Retinal pigment epithelial cell (primary cell): ENCODE measurements around the gene KBTBD12.

ENCODE experiments used
- DNase-seq: peaks from one replicate; pipeline ENCODE4 v3.0.0-alpha.2; 2010; ENCODE audit warnings: low read depth
- H3K4me3 ChIP-seq: 2 replicates; pipeline ENCODE4 v1.5.1; 2011; ENCODE audit warnings: mild to moderate bottlenecking, low read length, control low read depth, moderate library complexity
- TF ChIP-seq, protein P1 (sequence below): conservative IDR thresholded peaks from 2 replicates; pipeline ENCODE4 v1.5.1; 2011; ENCODE audit warnings: low read depth, low read length, control low read depth, inconsistent platforms

KBTBD12 gene

DNA sequence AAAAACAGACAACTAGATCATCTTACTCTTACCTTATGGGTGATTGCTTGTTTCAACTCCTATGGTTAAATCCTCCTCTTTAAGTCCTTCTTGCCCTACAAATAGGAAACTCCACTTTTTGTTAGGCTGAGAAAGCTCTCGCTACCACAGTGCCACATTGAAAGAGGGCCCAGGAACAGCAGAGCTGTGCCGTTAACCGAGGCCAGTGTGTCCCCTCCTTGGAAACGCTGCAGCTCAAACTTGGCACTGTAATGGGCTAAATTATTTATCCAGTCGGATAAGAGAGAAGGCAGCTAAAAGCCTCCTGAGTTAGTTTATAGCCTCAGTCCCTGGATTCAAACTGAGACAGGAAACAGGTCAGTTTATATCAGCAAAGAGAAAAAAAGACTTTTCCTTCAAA, 46.1 kb downstream of the KBTBD12 start:
- TF ChIP-seq, protein P1, sequence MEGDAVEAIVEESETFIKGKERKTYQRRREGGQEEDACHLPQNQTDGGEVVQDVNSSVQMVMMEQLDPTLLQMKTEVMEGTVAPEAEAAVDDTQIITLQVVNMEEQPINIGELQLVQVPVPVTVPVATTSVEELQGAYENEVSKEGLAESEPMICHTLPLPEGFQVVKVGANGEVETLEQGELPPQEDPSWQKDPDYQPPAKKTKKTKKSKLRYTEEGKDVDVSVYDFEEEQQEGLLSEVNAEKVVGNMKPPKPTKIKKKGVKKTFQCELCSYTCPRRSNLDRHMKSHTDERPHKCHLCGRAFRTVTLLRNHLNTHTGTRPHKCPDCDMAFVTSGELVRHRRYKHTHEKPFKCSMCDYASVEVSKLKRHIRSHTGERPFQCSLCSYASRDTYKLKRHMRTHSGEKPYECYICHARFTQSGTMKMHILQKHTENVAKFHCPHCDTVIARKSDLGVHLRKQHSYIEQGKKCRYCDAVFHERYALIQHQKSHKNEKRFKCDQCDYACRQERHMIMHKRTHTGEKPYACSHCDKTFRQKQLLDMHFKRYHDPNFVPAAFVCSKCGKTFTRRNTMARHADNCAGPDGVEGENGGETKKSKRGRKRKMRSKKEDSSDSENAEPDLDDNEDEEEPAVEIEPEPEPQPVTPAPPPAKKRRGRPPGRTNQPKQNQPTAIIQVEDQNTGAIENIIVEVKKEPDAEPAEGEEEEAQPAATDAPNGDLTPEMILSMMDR, result no peak
- DNase-seq, result no peak
- no peak overlapping the region for H3K4me3 ChIP-seq

- TF ChIP-seq, protein P1, result no peak
- no peak for DNase-seq
Observed at GRCh38 chr3:127961963-127962362, 46.9 kb downstream of the KBTBD12 start.

DNA sequence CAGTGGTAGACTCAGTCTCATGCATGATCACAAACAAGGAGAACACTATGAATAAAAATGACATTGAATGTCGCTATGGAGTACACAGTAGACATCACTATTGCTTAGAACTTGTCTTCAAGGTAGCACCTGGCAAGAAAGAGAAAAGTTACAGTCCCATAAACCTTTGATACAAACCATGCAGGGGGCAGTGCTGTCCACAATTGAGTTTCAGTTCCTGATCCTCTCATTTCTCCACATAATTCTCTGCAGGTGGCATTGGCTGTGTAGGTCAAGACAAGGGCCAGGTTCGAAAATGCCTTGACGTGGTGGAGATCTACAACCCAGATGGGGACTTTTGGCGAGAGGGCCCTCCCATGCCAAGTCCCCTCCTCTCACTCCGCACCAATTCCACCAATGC, 47.9 kb downstream of the KBTBD12 start:
- DNase-seq, result no peak
- H3K4me3 ChIP-seq, result no peak overlapping the region
- TF ChIP-seq, protein P1, result no peak

More at GRCh38 chr3:127961963-127962362, 46.9 kb downstream of the KBTBD12 start:
- H3K4me3 ChIP-seq, result no peak overlapping the region

DNA sequence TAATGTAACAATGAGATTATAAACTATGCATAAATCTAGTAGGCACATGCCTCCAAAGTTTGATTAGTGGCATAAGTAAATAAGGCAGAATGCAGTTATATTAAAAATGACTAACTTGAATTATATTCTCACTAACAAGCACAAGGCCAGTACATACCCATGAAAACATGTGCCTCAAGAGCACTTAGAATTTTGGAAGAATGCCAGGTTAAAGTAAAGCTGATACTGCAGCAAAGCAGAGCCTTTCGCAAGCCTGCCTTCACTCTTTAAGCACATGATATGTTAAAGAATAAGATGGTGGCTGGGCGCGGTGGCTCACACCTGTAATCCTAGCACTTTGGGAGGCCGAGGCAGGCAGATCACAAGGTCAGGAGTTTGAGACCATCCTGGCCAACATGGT, 49.0 kb downstream of the KBTBD12 start:
- TF ChIP-seq, protein P1, result no peak
- DNase-seq, result peak; percentile 81
- H3K4me3 ChIP-seq, result no peak overlapping the region

DNA sequence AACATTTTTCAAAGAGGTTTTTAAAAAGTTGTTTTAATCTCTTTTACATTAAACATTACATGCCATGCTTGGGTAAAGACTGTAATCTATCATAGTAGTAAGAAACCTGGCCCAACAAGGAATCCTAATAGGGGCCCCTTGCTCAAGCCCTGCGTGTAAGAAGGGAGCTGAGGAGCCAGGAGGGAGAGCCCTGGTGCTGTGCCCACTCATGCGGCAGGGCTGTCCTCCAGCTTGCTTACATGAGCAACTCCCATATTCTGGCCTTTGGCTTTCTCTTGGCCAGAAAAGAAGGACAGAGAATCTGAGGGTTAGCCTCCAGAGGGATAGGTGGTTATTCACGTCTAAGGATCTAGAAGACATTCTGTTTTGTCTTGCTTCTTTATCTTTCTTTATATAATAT, 49.8 kb downstream of the KBTBD12 start:
- no peak for DNase-seq
- TF ChIP-seq, protein P1, result no peak
- no peak overlapping the region for H3K4me3 ChIP-seq

- no peak for DNase-seq
- TF ChIP-seq, protein P1, result no peak
- no peak overlapping the region for H3K4me3 ChIP-seq
Observed at GRCh38 chr3:127967316-127967715, 52.3 kb downstream of the KBTBD12 start.

GRCh38 chr3:127970966-127971592, 56.0 kb downstream of the KBTBD12 start:
- TF ChIP-seq, protein P1, result peak; percentile 69
- no peak for DNase-seq
- H3K4me3 ChIP-seq, result no peak overlapping the region
